GM21576 (cell line): Measurements from ENCODE around the gene EML3.
"Not testable (repeated sequence)": the region's sequence is repeated elsewhere in the genome, so short reads cannot be mapped to it uniquely, and the experiment has no call there.

Experiments
- ATAC-seq: cut with Tn5 transposase; IDR thresholded peaks from one replicate; pipeline ENCODE4 v1.9.1; 2021; ENCODE audit warnings: mild to moderate bottlenecking, moderate library complexity; ENCODE audit not compliant: unreplicated experiment

EML3 gene

DNA sequence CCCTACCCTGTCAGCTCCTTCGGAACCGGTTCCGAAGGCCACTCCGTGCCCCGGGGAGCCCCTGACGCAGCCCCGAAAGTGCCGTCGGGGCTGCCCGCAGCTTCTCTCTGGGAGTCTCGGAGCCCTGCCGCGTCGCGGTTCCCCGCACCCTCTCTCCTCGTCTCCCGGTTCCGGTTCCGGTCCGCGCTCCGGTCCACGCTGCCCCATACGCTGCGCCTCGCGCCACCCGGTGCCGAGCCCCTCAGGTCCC, 11.5 kb downstream of the EML3 start:
- peak; percentile 7 for ATAC-seq

GRCh38 chr11:62600367-62601121, 12.0 kb downstream of the EML3 start:
- ATAC-seq, result no peak

GRCh38 chr11:62599901-62600300, 12.7 kb downstream of the EML3 start:
- no peak for ATAC-seq

GRCh38 chr11:62599069-62599696, 13.4 kb downstream of the EML3 start:
- peak; percentile 63 for ATAC-seq

DNA sequence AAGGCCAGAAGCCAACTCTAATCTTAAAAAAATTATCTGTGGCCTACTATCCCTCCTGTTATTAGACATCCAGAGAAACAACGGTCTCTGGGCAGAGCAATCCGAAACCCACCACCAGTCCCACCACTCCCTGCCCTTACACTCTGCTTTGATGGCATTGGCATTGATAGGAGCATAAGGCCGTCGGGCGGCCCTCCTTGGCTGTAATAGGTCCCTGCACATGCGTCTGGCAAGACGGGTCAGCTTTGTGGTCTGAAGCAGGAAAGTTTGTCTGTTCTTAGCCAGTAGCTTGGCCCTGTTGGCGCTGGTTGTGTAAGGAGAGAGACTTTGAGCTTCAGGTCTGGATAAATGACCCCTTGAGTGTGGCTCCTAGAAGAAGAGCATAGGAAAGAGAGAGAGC, 17.5 kb downstream of the EML3 start:
- no peak for ATAC-seq

DNA sequence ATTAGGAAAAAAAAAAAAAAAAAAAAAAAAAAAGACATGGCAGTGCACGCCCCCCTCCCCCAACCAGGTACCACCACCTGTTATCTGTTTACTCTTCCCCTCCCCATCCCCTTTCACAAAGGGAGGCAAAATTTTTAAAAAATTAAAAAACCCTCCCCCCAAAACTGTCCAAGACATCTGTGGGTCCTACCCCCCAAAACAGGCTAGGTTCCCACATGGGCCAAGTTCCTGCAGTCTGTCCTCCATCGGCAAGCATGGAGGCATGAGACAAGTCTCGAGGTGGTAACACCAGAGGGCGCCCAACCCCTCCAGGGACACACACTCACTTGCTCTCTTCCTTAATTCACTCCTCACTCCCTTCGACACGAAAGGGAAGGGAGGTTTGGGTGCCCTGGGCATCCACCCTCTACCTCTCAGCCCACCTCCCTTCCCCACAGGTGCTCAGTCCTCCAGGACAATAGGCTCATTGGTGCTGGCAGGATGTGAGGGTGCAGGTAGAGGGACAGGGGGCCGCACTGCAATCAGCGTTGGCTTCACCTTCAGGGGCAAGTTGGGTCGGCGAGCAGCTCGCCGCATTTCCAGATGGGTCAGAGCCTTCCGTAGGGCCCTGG, 19.0 kb downstream of the EML3 start:
- no peak for ATAC-seq

DNA sequence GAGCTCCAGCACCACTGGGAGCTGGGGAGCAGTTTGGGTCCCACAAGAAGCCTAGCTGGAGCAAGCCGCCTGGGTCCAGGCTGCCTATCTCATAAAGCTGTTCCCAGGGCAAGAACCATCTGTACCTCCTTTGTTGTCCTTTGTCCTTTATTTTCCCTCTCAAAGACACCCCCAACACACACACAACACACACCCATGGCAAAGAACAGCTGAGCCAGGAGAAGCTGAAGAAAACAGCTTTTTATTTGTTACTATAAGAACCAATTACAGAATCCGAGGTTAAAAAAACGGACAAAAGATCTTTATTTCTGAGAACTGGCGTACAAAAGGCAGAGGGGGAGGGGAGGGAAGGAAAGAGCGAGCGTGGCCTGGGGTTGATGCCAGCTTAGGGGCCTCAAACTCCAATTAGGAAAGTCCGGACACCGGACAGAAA, 19.6 kb downstream of the EML3 start:
- ATAC-seq, result no peak

DNA sequence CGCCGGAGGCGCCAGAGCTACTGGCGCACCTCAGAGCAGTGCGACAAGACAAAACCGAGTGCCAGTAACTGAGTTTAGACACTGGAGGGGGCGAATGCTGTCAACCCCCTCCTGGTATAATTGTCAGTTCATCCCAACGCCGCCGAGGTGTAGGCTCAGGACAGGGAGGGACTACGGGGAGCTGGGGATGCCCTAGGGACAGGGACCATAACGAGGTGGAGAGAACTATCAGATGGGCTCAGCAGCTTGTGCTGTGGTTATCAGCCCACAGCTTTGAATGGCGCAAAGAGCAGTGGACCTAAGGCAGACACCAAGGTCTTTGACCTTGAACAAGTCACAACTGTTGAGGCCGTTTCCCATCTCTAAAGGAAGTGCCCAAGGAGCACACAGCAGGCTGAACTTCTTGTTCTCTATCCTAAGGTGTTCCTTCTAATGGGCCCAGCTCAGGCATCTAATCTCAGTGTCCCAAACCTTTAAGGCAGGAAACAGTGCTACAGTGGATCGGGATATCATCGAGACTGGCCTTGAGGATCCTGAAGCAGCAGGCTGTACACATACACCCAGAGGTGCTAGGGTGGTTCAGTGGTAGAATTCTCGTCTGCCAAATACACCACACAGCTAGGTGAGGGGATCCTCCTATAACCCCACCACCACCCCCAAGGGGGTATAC, 20.3 kb downstream of the EML3 start:
- no peak for ATAC-seq

DNA sequence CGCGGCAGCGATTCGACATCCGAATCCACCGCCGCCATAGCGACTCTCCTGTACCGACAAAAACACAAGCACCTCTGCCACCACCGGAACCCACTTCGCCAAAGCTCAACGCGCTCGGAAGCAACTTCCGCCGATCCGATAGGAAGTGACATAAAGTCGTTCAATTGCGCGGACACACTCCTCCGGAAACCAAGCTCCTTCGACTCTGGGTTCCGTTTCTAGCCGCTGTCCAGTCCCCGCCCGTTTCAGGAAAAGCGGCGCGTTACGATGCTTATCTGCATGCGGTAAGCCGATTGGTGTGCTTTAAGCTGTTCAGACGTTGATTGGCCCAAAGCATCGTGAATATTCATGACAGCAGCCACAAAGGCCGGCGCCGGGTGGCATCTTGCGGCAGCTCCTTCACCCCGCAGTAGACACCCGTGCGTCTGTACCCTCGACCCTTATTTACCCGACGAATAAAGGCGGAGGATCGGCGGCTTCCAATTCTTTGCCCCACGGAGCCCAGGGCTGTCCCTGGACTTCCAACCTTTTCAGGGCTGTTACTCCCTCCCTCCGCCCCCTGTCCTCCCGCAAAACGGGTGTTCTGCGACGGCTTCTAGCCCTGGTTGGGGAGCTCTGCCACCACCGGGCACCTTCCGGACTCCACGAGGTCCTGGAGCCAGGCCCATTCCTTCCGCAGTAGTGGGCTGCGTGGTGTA, 21.0 kb downstream of the EML3 start, which contains the start of gene TUT1:
Gene TUT1, minus strand, starts transcription at position 76 of the 698 bp plus-strand sequence. Its CDS starts 38 bp downstream, at position 38.
- ATAC-seq, result peak; percentile 85

DNA sequence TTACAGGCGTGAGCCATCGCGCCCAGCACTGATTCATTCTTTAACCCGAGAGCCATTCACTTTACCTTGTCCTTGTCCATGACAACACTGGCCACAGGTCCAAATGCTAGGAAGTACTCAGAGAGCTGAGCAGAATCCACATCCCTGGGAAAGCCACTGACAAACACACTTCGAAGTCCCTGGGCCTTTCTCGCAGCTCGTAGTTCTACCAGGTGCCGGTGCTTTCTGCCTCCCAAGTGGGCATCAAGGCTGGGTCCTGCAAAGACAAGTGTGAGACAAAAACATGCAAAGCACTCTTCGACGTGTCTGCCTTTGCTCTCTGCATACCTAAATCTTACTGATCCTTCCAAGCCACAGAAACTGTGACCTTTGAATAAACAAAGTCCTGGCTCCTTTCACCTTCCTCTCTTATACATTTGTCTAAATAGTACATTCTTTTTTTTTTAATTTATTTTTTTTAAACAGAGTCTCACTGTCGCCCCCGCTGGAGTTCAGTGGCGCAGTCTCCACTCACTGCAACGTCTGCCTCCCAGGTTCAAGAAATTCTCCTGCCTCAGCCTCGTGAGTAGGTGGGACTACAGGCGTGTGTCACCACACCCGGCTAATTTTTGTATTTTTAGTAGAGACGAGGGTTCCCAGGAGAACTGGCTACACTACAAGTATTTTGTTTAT, 23.5 kb downstream of the EML3 start:
- ATAC-seq, result no peak

DNA sequence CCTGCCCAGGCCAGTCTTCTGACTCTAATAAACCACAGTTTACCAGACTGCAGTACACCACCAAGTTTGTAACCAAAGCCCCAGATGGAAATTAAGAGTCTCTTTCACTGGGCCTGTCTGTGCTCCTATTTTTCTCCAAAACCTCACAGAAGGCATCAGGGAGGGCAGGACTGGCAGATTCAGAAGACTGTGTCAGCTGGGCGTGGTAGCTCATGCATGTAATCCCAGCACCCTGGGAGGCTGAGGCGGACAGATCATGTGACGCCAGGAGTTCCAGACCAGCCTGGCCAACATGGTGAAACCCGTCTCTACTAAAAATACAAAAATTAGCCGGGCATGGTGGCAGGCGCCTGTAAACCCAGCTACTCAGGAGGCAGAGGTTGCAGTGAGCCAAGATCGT, 27.2 kb downstream of the EML3 start:
- ATAC-seq, result not testable (repeated sequence)

- ATAC-seq, result not testable (repeated sequence)
Observed at GRCh38 chr11:62581735-62582134, 30.8 kb downstream of the EML3 start.

DNA sequence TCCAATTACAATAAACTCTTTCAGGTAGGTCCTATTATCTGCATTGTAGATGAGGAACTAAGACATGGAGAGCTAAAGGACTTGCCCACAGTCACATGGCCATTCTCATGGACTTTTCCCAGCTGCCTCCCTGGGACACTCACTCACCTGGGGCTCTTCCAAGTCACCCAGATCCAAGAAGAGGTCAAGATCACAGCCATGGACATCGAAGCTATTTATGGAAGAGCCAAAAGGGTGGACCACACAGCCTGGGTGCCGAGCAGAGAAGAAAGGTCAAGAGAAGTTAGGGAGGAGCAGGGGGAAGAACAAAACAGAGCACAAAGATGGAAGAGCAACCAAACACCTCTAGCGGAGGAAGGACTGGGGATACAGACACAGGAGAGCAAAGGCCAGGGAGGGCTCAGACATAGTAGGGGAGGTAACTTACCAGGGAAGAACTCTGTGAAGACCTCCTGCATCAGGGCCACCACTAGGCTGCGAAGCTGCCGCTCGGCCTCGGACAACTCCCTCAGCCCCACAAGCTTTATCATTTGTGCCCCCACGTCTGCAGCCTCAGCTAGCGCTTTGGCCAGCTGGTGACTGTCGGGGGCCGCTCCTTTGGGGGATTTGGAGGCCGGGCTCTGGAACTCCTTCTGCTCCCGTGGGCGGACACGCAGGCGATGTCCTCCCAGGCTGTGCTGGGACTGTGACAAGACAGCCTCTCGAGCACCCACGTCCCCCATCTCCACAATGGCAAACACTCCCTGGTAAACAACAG, 31.4 kb downstream of the EML3 start:
- ATAC-seq, result no peak

DNA sequence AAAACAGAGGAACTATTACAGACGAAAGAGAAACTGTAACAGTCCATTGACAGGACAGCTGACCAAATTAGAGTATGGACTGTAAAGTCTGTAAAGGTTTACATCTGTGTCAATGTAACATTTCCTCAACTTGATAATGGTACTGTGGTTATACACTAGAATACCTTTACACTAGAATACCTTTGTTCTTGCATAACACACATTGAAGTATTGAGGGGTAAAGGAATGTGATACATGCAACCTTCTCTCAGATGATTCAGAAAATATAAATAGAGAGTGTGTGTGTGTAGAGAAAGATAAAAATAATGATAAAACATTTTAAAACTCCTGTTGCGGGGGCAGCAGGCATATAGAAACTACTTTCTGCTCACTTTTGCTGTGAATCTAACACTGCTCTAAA, 33.3 kb downstream of the EML3 start:
- ATAC-seq, result no peak

GRCh38 chr11:62578541-62578940, 34.0 kb downstream of the EML3 start:
- ATAC-seq, result no peak

DNA sequence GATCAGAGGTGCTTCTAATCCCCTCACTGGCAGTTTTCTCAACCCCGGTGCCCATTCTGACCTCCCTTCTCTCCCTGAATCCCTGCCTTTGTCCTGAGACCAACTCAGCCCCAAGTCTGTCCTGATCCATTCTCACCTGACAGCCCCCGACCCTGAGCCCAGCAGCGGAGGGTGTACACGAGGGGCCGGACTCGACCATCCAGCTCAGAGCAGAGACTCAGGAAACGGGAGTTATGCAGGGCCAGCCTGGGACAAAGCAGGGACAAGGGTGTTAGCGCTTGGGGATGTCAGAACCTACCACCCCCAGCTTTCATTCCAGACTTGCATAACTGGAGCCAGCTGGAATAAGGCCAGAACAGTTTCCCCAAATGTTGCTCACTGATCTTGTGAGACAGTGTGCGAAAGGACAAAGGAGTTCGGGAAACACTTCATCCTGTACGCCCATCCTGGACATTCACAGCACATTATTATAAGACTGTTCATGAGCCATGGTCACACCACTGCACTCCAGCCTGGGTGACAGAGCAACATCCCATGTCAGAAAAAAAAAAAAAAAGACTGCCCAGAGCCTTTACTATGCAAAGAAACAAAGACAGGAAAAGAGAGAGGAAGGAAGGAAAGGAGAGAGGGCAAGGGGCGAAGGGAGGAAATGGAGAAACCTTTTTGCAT, 35.4 kb downstream of the EML3 start:
- ATAC-seq, result no peak

DNA sequence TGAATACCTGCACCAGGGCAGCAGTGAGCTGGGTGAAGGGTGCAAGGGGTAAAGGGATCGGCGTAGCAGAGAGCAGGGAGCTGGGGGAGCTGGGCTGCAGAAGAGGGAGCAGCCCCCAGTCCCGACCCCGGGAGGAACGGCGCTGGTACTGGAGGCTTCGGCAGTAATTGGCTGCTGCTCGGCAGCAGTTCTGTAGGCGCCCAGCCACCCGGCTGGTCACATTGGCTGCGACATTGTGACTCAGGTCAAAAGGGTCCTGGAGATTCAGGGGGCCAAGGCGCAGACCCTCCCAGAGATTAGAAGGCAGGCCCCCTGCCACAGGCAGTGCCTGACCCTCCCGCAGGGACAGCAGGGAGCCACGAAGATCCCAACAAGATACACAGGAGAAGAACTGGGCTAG, 36.7 kb downstream of the EML3 start:
- no peak for ATAC-seq

- no peak for ATAC-seq
Observed at GRCh38 chr11:62575156-62575555, 37.4 kb downstream of the EML3 start.

- peak; percentile 15 for ATAC-seq
Observed at GRCh38 chr11:62574363-62575071, 38.1 kb downstream of the EML3 start.
